ENCODE measurements around the gene SLC35B2.

Gene SLC35B2

DNA sequence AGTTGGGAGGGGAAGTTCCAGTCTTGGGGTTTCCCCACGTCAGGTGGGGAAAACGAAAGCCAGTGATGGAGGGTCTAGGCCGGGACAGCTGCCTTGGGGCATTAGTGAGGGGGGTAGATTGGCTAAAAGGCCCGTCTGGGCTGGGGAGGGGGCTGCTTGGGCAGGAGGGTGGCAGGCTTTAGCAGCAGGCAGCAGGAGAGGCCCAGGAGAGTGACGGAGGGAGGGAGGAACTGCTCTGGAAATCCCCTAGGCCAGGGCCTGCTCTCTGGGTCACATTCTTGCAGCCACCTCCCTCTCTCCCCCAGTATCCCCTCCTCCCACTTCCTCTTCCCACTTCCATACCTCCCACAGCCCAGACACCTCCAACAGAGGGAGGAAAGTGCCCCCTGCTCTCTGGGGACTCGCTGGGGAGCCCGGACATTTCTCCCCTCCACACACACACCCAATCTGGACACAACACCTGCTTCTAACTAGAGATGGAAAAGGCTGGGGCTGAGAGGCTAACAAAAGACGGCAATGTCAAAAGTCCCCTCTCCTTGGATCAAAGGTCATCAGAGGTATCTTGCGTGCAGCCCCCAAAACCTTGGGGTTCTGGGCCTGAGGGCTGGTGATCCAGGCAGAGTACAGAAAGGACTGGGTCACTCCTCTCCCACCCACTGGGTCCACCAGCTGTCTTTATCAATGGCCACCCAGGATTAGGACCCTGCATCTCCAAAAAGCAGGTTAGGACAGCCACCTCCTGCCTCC, 6.2 kb upstream of the SLC35B2 start:
- peak in 2 of 3 donors; percentile 86 for DNase-seq
- ChIA-PET CTCF (interaction anchor here (1.0 to 2.0 kb wide), 9 partner anchors 7 to 86 kb away, joined by 3 to 7 read pairs (median 3); partner anchors contain the start of gene AARS2), POLR2A (interaction anchor here (0.7 to 3.8 kb wide), 7 partner anchors 9 to 49 kb away, joined by 3 to 40 read pairs (median 4); partner anchors contain the start of genes AARS2 and HSP90AB1)
- peak overlapping the region; percentile 5 to 91 (median 85) for H3K4me3 ChIP-seq (ENCODE audit: control insufficient read depth in 1 of 7, extremely low read depth in 1 of 7, insufficient read depth in 4 of 7, low read depth in 2 of 7, low read length in 6 of 7)
- peaks cover 8 to 46% (median 30%) of the 10 kb centered on the region in 4 experiments for H3K36me3 ChIP-seq (ENCODE audit: control insufficient read depth in 4 of 4, insufficient read depth in 4 of 4, low read length in 3 of 4)
- H3K9me3 ChIP-seq (ENCODE audit: control extremely low read depth in 1 of 5, control insufficient read depth in 4 of 5, insufficient read depth in 2 of 5, low read depth in 1 of 5, low read length in 4 of 5), result no peaks in the 10 kb centered on the region
- WGBS (ENCODE audit: insufficient coverage), result 0% methylated on average over 4 of the region's 9 CpGs
- peaks cover 0 to 3% (median 0%) of the 10 kb centered on the region in 5 experiments for H3K27me3 ChIP-seq (replicated peaks in 2 of 5; ENCODE audit: control insufficient read depth in 4 of 5, insufficient read depth in 5 of 5, low read length in 4 of 5)
- peak overlapping the region; percentile 86 to 92 for H3K27ac ChIP-seq (ENCODE audit: insufficient read depth in 1 of 2, low read depth in 1 of 2, low read length in 2 of 2, poor library complexity in 1 of 2, severe bottlenecking in 2 of 2)
- peaks cover 8 to 46% (median 36%) of the 10 kb centered on the region in 4 experiments for H3K4me1 ChIP-seq (ENCODE audit: control extremely low read depth in 1 of 4, control insufficient read depth in 4 of 4, insufficient read depth in 4 of 4, low read length in 3 of 4)

DNA sequence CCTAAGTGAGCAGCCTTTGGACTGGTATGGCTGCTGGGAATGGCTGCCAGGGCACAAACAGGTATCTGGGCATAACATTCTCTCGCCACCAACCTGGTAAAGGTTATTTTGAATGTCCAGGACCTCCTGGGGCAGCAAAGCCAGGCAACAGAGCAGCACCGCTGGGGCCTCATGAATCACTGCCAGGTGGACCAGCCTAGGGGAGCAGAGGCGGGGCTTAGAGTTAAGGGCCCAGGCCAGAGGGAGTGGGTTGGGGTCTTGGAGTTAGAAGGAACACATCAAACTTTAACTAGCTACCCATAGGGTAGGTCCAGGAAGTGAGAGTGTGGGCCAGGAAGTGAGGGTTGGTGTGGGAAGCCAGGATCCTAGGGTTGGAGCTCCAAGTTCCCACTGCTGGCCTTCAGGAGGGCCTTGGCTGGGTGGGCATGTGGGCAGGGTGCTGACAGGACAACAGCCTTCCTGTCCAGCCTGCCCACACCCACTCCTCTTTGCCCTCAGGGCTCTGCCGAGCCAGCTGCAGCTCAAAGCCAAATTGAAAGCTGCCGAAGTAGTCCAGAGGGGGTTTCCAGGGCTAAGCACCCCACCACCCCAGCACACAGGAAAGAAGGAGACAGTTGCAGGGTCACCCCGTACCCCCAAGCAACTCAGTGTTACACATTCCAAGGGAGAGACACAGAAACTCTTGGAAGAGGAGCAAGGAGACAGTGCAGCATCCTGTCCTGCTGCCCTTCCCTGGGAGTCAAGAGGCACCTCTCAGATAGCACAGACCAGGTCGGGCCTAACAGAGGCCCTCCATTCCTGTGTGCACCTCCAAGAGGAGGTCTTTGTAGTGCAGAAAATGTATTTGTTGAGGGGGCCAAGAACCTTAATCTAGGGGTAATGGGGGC, 5.4 kb upstream of the SLC35B2 start:
- 33% methylated on average over 6 of the region's 7 CpGs for WGBS (ENCODE audit: insufficient coverage)
- Histone ChIP-seq H3K9me3 (ENCODE audit: control extremely low read depth in 1 of 5, control insufficient read depth in 4 of 5, insufficient read depth in 2 of 5, low read depth in 1 of 5, low read length in 4 of 5) (no peaks in the 10 kb centered on the region), H3K4me1 (ENCODE audit: control extremely low read depth in 1 of 4, control insufficient read depth in 4 of 4, insufficient read depth in 4 of 4, low read length in 3 of 4) (peaks cover 8 to 52% (median 36%) of the 10 kb centered on the region in 4 experiments), H3K4me3 (ENCODE audit: control insufficient read depth in 1 of 7, extremely low read depth in 1 of 7, insufficient read depth in 4 of 7, low read depth in 2 of 7, low read length in 6 of 7) (peak overlapping the region in 6 of 7 experiments; percentile 70 to 91 (median 86)), H3K27ac (ENCODE audit: insufficient read depth in 1 of 2, low read depth in 1 of 2, low read length in 2 of 2, poor library complexity in 1 of 2, severe bottlenecking in 2 of 2) (peak overlapping the region; percentile 86 to 92), H3K27me3 (replicated peaks in 2 of 5; ENCODE audit: control insufficient read depth in 4 of 5, insufficient read depth in 5 of 5, low read length in 4 of 5) (no peaks in the 10 kb centered on the region), H3K36me3 (ENCODE audit: control insufficient read depth in 4 of 4, insufficient read depth in 4 of 4, low read length in 3 of 4) (peaks cover 8 to 55% (median 34%) of the 10 kb centered on the region in 4 experiments)
- peak in 1 of 3 donors; percentile 29 for DNase-seq
- POLR2A ChIA-PET, result interaction anchor here (3.8 kb wide), 1 partner anchor 15 kb away, joined by 40 read pairs; the partner anchor contains the start of gene HSP90AB1
- CTCF ChIA-PET, result interaction anchor here (0.6 to 2.2 kb wide), 8 partner anchors 9 to 74 kb away, joined by 3 to 10 read pairs (median 4); partner anchors contain the start of gene AARS2

- POLR2A ChIA-PET, result no interaction called here
- H3K9me3 ChIP-seq (ENCODE audit: control extremely low read depth in 1 of 5, control insufficient read depth in 4 of 5, insufficient read depth in 2 of 5, low read depth in 1 of 5, low read length in 4 of 5), result no peaks in the 10 kb centered on the region
- CTCF ChIA-PET, result interaction anchor here (0.6 to 2.2 kb wide), 9 partner anchors 8 to 92 kb away, joined by 3 to 10 read pairs (median 4); no protein-coding TSS in a partner anchor
- no peak overlapping the region for H3K27ac ChIP-seq (ENCODE audit: insufficient read depth in 1 of 2, low read depth in 1 of 2, low read length in 2 of 2, poor library complexity in 1 of 2, severe bottlenecking in 2 of 2)
- no peak for DNase-seq
- no peak overlapping the region for H3K4me3 ChIP-seq (ENCODE audit: control insufficient read depth in 1 of 7, extremely low read depth in 1 of 7, insufficient read depth in 4 of 7, low read depth in 2 of 7, low read length in 6 of 7)
- H3K36me3 ChIP-seq (ENCODE audit: control insufficient read depth in 4 of 4, insufficient read depth in 4 of 4, low read length in 3 of 4), result peaks cover 8 to 55% (median 34%) of the 10 kb centered on the region in 4 experiments
- no peaks in the 10 kb centered on the region for H3K27me3 ChIP-seq (replicated peaks in 2 of 5; ENCODE audit: control insufficient read depth in 4 of 5, insufficient read depth in 5 of 5, low read length in 4 of 5)
- H3K4me1 ChIP-seq (ENCODE audit: control extremely low read depth in 1 of 4, control insufficient read depth in 4 of 4, insufficient read depth in 4 of 4, low read length in 3 of 4), result peaks cover 8 to 55% (median 42%) of the 10 kb centered on the region in 4 experiments
- WGBS (ENCODE audit: insufficient coverage), result 98% methylated on average over 8 of the region's 8 CpGs
Measured at GRCh38 chr6:44261581-44261980, 4.3 kb upstream of the SLC35B2 start.

- H3K27ac ChIP-seq (ENCODE audit: insufficient read depth in 1 of 2, low read depth in 1 of 2, low read length in 2 of 2, poor library complexity in 1 of 2, severe bottlenecking in 2 of 2), result peak overlapping the region in 1 of 2 experiments; percentile 3
- CTCF ChIA-PET, result interaction anchor here (1.1 to 2.2 kb wide), 2 partner anchors 9 to 19 kb away, joined by 3 to 10 read pairs; no protein-coding TSS in a partner anchor
- H3K4me3 ChIP-seq (ENCODE audit: control insufficient read depth in 1 of 7, extremely low read depth in 1 of 7, insufficient read depth in 4 of 7, low read depth in 2 of 7, low read length in 6 of 7), result no peak overlapping the region
- DNase-seq, result no peak
- peaks cover 8 to 55% (median 34%) of the 10 kb centered on the region in 4 experiments for H3K36me3 ChIP-seq (ENCODE audit: control insufficient read depth in 4 of 4, insufficient read depth in 4 of 4, low read length in 3 of 4)
- WGBS (ENCODE audit: insufficient coverage), result 96% methylated on average over 5 of the region's 6 CpGs
- no peaks in the 10 kb centered on the region for H3K27me3 ChIP-seq (replicated peaks in 2 of 5; ENCODE audit: control insufficient read depth in 4 of 5, insufficient read depth in 5 of 5, low read length in 4 of 5)
- H3K9me3 ChIP-seq (ENCODE audit: control extremely low read depth in 1 of 5, control insufficient read depth in 4 of 5, insufficient read depth in 2 of 5, low read depth in 1 of 5, low read length in 4 of 5), result no peaks in the 10 kb centered on the region
- peaks cover 9 to 55% (median 47%) of the 10 kb centered on the region in 4 experiments for H3K4me1 ChIP-seq (ENCODE audit: control extremely low read depth in 1 of 4, control insufficient read depth in 4 of 4, insufficient read depth in 4 of 4, low read length in 3 of 4)
- POLR2A ChIA-PET, result no interaction called here
Measured at GRCh38 chr6:44260451-44261297, 3.3 kb upstream of the SLC35B2 start.

DNA sequence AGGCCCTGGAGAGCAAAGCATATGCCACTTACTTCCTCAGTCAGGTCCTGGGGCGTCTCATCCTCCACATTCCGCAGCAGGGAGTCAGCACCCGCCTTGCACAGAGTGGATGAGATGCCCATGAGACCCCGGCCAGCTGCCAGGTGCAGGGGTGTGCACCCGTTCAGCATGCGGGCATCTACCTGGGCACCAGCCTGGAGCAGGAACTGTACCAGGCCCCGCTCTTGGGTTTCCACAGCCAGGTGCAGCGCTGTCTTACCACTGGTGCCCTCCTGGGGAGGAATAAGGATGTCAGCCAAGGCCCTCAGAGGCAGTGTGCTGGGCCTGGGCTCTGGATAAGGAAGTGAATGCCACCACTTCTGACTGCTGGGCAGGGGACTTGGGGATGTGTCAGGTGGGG, 2.7 kb upstream of the SLC35B2 start:
- H3K27me3 ChIP-seq (replicated peaks in 2 of 5; ENCODE audit: control insufficient read depth in 4 of 5, insufficient read depth in 5 of 5, low read length in 4 of 5), result no peaks in the 10 kb centered on the region
- CTCF ChIA-PET, result interaction anchor here (1.1 kb wide), 1 partner anchor 18 kb away, joined by 3 read pairs; no protein-coding TSS in a partner anchor
- H3K4me3 ChIP-seq (ENCODE audit: control insufficient read depth in 1 of 7, extremely low read depth in 1 of 7, insufficient read depth in 4 of 7, low read depth in 2 of 7, low read length in 6 of 7), result no peak overlapping the region
- WGBS (ENCODE audit: insufficient coverage), result 96% methylated on average over 8 of the region's 8 CpGs
- H3K27ac ChIP-seq (ENCODE audit: insufficient read depth in 1 of 2, low read depth in 1 of 2, low read length in 2 of 2, poor library complexity in 1 of 2, severe bottlenecking in 2 of 2), result peak overlapping the region in 1 of 2 experiments; percentile 3
- no peak for DNase-seq
- no peaks in the 10 kb centered on the region for H3K9me3 ChIP-seq (ENCODE audit: control extremely low read depth in 1 of 5, control insufficient read depth in 4 of 5, insufficient read depth in 2 of 5, low read depth in 1 of 5, low read length in 4 of 5)
- POLR2A ChIA-PET, result no interaction called here
- H3K4me1 ChIP-seq (ENCODE audit: control extremely low read depth in 1 of 4, control insufficient read depth in 4 of 4, insufficient read depth in 4 of 4, low read length in 3 of 4), result peaks cover 10 to 60% (median 53%) of the 10 kb centered on the region in 4 experiments
- peaks cover 8 to 59% (median 36%) of the 10 kb centered on the region in 4 experiments for H3K36me3 ChIP-seq (ENCODE audit: control insufficient read depth in 4 of 4, insufficient read depth in 4 of 4, low read length in 3 of 4)

GRCh38 chr6:44258921-44259320, 1.6 kb upstream of the SLC35B2 start:
- peaks cover 9 to 59% (median 46%) of the 10 kb centered on the region in 4 experiments for H3K4me1 ChIP-seq (ENCODE audit: control extremely low read depth in 1 of 4, control insufficient read depth in 4 of 4, insufficient read depth in 4 of 4, low read length in 3 of 4)
- H3K4me3 ChIP-seq (ENCODE audit: control insufficient read depth in 1 of 7, extremely low read depth in 1 of 7, insufficient read depth in 4 of 7, low read depth in 2 of 7, low read length in 6 of 7), result no peak overlapping the region
- DNase-seq, result no peak
- CTCF ChIA-PET, result interaction anchor here (2.9 kb wide), 1 partner anchor 11 kb away, joined by 15 read pairs; the partner anchor contains the start of gene HSP90AB1
- no peak overlapping the region for H3K27ac ChIP-seq (ENCODE audit: insufficient read depth in 1 of 2, low read depth in 1 of 2, low read length in 2 of 2, poor library complexity in 1 of 2, severe bottlenecking in 2 of 2)
- peaks cover 10 to 70% (median 46%) of the 10 kb centered on the region in 4 experiments for H3K36me3 ChIP-seq (ENCODE audit: control insufficient read depth in 4 of 4, insufficient read depth in 4 of 4, low read length in 3 of 4)
- POLR2A ChIA-PET, result interaction anchor here (0.9 kb wide), 1 partner anchor 12 kb away, joined by 4 read pairs; the partner anchor contains the start of gene HSP90AB1
- H3K27me3 ChIP-seq (replicated peaks in 2 of 5; ENCODE audit: control insufficient read depth in 4 of 5, insufficient read depth in 5 of 5, low read length in 4 of 5), result no peaks in the 10 kb centered on the region
- WGBS (ENCODE audit: insufficient coverage), result 96% methylated on average over 3 of the region's 3 CpGs
- no peaks in the 10 kb centered on the region for H3K9me3 ChIP-seq (ENCODE audit: control extremely low read depth in 1 of 5, control insufficient read depth in 4 of 5, insufficient read depth in 2 of 5, low read depth in 1 of 5, low read length in 4 of 5)

Data from common myeloid progenitor, CD34-positive (primary cell).